Measurements from ENCODE around the gene CCDC192. TPM values are rescaled to one million over a fixed set of nuclear protein-coding genes. Genes with fewer than 3 reads are reported as not detected.

CCDC192 gene
- total and polyA plus RNA-seq, 2 experiments from 2014 or later, result 0.40 TPM; not detected in 1

- Histone ChIP-seq H2AFZ (no peak overlapping the region), H3K4me3 (no peak overlapping the region), H3K36me3 (ENCODE audit: insufficient read depth) (no peaks in the 10 kb centered on the region), H3F3A (replicated peaks; ENCODE audit: low read depth) (no peaks in the 10 kb centered on the region), H3K4me2 (no peak overlapping the region), H3K27ac (ENCODE audit: low read depth) (no peak overlapping the region), H3K4me1 (ENCODE audit: insufficient read depth) (peaks cover 11% of the 10 kb centered on the region), H3K27me3 (ENCODE audit: insufficient read depth) (no peaks in the 10 kb centered on the region), H3K9me2 (ENCODE audit: insufficient read depth) (no peaks in the 10 kb centered on the region), H4K20me1 (replicated peaks; ENCODE audit: insufficient read depth) (no peaks in the 10 kb centered on the region; the same call in 1 of the 2 replicates), H3K79me2 (replicated peaks; ENCODE audit: insufficient read depth) (no peaks in the 10 kb centered on the region)
- no peaks in the 10 kb centered on the region for H3K36me3 Mint-ChIP-seq (ENCODE audit: low read depth)
- no peak overlapping the region for H3K27ac Mint-ChIP-seq
- H3K9me3 Mint-ChIP-seq, result no peaks in the 10 kb centered on the region
- H3K27me3 Mint-ChIP-seq (ENCODE audit: insufficient read depth, low read depth, poor library complexity), result no peaks in the 10 kb centered on the region
- ATAC-seq (no peak), DNase-seq (ENCODE audit: low spot score) (no peak)
- TF ChIP-seq STAT1 (IDR thresholded peaks at IDR 0.05; ENCODE audit: unreplicated experiment) (no peak), POLR2AphosphoS5 (IDR thresholded peaks at IDR 0.05; ENCODE audit: low read depth) (no peak), EZH2 (IDR thresholded peaks at IDR 0.05; ENCODE audit: low read depth, unreplicated experiment) (no peak), ZNF114 (CRISPR knock-in tag; IDR thresholded peaks at IDR 0.05) (no peak), NANOG (IDR thresholded peaks at IDR 0.05; ENCODE audit: borderline replicate concordance) (no peak), ZNF331 (CRISPR knock-in tag; IDR thresholded peaks at IDR 0.05; ENCODE audit: low read depth) (no peak), JUNB (IDR thresholded peaks at IDR 0.05; ENCODE audit: unreplicated experiment) (no peak), CREB1 (CRISPR knock-in tag; IDR thresholded peaks at IDR 0.05; ENCODE audit: low read depth) (no peak), EZH2phosphoT487 (IDR thresholded peaks at IDR 0.05; ENCODE audit: unreplicated experiment) (no peak)
- TF ChIP-seq, protein P1, sequence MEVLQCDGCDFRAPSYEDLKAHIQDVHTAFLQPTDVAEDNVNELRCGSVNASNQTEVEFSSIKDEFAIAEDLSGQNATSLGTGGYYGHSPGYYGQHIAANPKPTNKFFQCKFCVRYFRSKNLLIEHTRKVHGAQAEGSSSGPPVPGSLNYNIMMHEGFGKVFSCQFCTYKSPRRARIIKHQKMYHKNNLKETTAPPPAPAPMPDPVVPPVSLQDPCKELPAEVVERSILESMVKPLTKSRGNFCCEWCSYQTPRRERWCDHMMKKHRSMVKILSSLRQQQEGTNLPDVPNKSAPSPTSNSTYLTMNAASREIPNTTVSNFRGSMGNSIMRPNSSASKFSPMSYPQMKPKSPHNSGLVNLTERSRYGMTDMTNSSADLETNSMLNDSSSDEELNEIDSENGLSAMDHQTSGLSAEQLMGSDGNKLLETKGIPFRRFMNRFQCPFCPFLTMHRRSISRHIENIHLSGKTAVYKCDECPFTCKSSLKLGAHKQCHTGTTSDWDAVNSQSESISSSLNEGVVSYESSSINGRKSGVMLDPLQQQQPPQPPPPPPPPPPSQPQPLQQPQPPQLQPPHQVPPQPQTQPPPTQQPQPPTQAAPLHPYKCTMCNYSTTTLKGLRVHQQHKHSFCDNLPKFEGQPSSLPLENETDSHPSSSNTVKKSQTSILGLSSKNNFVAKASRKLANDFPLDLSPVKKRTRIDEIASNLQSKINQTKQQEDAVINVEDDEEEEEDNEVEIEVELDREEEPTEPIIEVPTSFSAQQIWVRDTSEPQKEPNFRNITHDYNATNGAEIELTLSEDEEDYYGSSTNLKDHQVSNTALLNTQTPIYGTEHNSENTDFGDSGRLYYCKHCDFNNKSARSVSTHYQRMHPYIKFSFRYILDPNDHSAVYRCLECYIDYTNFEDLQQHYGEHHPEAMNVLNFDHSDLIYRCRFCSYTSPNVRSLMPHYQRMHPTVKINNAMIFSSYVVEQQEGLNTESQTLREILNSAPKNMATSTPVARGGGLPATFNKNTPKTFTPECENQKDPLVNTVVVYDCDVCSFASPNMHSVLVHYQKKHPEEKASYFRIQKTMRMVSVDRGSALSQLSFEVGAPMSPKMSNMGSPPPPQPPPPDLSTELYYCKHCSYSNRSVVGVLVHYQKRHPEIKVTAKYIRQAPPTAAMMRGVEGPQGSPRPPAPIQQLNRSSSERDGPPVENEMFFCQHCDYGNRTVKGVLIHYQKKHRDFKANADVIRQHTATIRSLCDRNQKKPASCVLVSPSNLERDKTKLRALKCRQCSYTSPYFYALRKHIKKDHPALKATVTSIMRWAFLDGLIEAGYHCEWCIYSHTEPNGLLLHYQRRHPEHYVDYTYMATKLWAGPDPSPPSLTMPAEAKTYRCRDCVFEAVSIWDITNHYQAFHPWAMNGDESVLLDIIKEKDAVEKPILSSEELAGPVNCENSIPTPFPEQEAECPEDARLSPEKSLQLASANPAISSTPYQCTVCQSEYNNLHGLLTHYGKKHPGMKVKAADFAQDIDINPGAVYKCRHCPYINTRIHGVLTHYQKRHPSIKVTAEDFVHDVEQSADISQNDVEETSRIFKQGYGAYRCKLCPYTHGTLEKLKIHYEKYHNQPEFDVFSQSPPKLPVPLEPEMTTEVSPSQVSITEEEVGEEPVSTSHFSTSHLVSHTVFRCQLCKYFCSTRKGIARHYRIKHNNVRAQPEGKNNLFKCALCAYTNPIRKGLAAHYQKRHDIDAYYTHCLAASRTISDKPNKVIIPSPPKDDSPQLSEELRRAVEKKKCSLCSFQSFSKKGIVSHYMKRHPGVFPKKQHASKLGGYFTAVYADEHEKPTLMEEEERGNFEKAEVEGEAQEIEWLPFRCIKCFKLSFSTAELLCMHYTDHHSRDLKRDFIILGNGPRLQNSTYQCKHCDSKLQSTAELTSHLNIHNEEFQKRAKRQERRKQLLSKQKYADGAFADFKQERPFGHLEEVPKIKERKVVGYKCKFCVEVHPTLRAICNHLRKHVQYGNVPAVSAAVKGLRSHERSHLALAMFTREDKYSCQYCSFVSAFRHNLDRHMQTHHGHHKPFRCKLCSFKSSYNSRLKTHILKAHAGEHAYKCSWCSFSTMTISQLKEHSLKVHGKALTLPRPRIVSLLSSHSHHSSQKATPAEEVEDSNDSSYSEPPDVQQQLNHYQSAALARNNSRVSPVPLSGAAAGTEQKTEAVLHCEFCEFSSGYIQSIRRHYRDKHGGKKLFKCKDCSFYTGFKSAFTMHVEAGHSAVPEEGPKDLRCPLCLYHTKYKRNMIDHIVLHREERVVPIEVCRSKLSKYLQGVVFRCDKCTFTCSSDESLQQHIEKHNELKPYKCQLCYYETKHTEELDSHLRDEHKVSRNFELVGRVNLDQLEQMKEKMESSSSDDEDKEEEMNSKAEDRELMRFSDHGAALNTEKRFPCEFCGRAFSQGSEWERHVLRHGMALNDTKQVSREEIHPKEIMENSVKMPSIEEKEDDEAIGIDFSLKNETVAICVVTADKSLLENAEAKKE (CRISPR knock-in tag; IDR thresholded peaks at IDR 0.05), result no peak
- TF ChIP-seq, protein P2, sequence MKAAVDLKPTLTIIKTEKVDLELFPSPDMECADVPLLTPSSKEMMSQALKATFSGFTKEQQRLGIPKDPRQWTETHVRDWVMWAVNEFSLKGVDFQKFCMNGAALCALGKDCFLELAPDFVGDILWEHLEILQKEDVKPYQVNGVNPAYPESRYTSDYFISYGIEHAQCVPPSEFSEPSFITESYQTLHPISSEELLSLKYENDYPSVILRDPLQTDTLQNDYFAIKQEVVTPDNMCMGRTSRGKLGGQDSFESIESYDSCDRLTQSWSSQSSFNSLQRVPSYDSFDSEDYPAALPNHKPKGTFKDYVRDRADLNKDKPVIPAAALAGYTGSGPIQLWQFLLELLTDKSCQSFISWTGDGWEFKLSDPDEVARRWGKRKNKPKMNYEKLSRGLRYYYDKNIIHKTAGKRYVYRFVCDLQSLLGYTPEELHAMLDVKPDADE (IDR thresholded peaks at IDR 0.05), result no peak
- TF ChIP-seq, protein P3, sequence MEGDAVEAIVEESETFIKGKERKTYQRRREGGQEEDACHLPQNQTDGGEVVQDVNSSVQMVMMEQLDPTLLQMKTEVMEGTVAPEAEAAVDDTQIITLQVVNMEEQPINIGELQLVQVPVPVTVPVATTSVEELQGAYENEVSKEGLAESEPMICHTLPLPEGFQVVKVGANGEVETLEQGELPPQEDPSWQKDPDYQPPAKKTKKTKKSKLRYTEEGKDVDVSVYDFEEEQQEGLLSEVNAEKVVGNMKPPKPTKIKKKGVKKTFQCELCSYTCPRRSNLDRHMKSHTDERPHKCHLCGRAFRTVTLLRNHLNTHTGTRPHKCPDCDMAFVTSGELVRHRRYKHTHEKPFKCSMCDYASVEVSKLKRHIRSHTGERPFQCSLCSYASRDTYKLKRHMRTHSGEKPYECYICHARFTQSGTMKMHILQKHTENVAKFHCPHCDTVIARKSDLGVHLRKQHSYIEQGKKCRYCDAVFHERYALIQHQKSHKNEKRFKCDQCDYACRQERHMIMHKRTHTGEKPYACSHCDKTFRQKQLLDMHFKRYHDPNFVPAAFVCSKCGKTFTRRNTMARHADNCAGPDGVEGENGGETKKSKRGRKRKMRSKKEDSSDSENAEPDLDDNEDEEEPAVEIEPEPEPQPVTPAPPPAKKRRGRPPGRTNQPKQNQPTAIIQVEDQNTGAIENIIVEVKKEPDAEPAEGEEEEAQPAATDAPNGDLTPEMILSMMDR (conservative IDR thresholded peaks at IDR 0.05; ENCODE audit: low read depth in 2 of 2), result no peak
- TF ChIP-seq, protein P4, sequence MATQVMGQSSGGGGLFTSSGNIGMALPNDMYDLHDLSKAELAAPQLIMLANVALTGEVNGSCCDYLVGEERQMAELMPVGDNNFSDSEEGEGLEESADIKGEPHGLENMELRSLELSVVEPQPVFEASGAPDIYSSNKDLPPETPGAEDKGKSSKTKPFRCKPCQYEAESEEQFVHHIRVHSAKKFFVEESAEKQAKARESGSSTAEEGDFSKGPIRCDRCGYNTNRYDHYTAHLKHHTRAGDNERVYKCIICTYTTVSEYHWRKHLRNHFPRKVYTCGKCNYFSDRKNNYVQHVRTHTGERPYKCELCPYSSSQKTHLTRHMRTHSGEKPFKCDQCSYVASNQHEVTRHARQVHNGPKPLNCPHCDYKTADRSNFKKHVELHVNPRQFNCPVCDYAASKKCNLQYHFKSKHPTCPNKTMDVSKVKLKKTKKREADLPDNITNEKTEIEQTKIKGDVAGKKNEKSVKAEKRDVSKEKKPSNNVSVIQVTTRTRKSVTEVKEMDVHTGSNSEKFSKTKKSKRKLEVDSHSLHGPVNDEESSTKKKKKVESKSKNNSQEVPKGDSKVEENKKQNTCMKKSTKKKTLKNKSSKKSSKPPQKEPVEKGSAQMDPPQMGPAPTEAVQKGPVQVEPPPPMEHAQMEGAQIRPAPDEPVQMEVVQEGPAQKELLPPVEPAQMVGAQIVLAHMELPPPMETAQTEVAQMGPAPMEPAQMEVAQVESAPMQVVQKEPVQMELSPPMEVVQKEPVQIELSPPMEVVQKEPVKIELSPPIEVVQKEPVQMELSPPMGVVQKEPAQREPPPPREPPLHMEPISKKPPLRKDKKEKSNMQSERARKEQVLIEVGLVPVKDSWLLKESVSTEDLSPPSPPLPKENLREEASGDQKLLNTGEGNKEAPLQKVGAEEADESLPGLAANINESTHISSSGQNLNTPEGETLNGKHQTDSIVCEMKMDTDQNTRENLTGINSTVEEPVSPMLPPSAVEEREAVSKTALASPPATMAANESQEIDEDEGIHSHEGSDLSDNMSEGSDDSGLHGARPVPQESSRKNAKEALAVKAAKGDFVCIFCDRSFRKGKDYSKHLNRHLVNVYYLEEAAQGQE (IDR thresholded peaks at IDR 0.05; ENCODE audit: unreplicated experiment), result no peak
- peaks cover 21% of the 10 kb centered on the region for H3K4me1 Mint-ChIP-seq
- H3K4me3 Mint-ChIP-seq, result no peak overlapping the region
These were observed 260.0 kb downstream of the CCDC192 start for GRCh38 chr5:127963233-127963632.
